CD4-positive, alpha-beta T cell treated with Interleukin-10 for 1 hour (primary cell): ENCODE data around the gene CD177.
"Not testable (repeated sequence)": the region's sequence is repeated elsewhere in the genome, so short reads cannot be mapped to it uniquely, and the experiment has no call there.

ENCODE experiments used
- DNase-seq: peaks from one replicate; pipeline ENCODE4 v3.0.0-alpha.2; 2020

CD177 gene

GRCh38 chr19:43353606-43354304, at the start of gene CD177:
CD177 (plus strand) TSS chr19:43353686; CDS start chr19:43353715, 29 bp downstream.
- no peak for DNase-seq

GRCh38 chr19:43305642-43306041, 47.8 kb upstream of the CD177 start:
- no peak for DNase-seq

GRCh38 chr19:43306097-43306496, 47.4 kb upstream of the CD177 start:
- no peak for DNase-seq

GRCh38 chr19:43308244-43308815, 45.2 kb upstream of the CD177 start:
- no peak for DNase-seq

- DNase-seq, result no peak
Measured at GRCh38 chr19:43309466-43309865, 44.0 kb upstream of the CD177 start.

- no peak for DNase-seq
Measured at GRCh38 chr19:43310221-43310620, 43.3 kb upstream of the CD177 start.

- DNase-seq, result no peak
Measured at GRCh38 chr19:43311256-43311655, 42.2 kb upstream of the CD177 start.

GRCh38 chr19:43311706-43312105, 41.8 kb upstream of the CD177 start:
- DNase-seq, result no peak

- no peak for DNase-seq
Measured at GRCh38 chr19:43313711-43314495, 39.6 kb upstream of the CD177 start.

- DNase-seq, result no peak
Measured at GRCh38 chr19:43315851-43316250, 37.6 kb upstream of the CD177 start.

- DNase-seq, result no peak
Measured at GRCh38 chr19:43316591-43317319, 36.7 kb upstream of the CD177 start.

- no peak for DNase-seq
Measured at GRCh38 chr19:43318203-43318602, 35.3 kb upstream of the CD177 start.

- DNase-seq, result no peak
Measured at GRCh38 chr19:43318796-43319314, 34.6 kb upstream of the CD177 start.

- DNase-seq, result no peak
Measured at GRCh38 chr19:43320546-43320945, 32.9 kb upstream of the CD177 start.

GRCh38 chr19:43326761-43327160, 26.7 kb upstream of the CD177 start:
- not testable (repeated sequence) for DNase-seq

GRCh38 chr19:43328561-43328960, 24.9 kb upstream of the CD177 start:
- DNase-seq, result not testable (repeated sequence)

GRCh38 chr19:43329049-43329448, 24.4 kb upstream of the CD177 start:
- not testable (repeated sequence) for DNase-seq

GRCh38 chr19:43329989-43330388, 23.5 kb upstream of the CD177 start:
- DNase-seq, result no peak

- DNase-seq, result no peak
Measured at GRCh38 chr19:43330726-43331434, 22.6 kb upstream of the CD177 start.

GRCh38 chr19:43331435-43332010, 22.0 kb upstream of the CD177 start:
- no peak for DNase-seq

- DNase-seq, result no peak
Measured at GRCh38 chr19:43332058-43332922, 21.2 kb upstream of the CD177 start.
